Measurements from ENCODE around the gene MRGPRD.

Gene MRGPRD

DNA sequence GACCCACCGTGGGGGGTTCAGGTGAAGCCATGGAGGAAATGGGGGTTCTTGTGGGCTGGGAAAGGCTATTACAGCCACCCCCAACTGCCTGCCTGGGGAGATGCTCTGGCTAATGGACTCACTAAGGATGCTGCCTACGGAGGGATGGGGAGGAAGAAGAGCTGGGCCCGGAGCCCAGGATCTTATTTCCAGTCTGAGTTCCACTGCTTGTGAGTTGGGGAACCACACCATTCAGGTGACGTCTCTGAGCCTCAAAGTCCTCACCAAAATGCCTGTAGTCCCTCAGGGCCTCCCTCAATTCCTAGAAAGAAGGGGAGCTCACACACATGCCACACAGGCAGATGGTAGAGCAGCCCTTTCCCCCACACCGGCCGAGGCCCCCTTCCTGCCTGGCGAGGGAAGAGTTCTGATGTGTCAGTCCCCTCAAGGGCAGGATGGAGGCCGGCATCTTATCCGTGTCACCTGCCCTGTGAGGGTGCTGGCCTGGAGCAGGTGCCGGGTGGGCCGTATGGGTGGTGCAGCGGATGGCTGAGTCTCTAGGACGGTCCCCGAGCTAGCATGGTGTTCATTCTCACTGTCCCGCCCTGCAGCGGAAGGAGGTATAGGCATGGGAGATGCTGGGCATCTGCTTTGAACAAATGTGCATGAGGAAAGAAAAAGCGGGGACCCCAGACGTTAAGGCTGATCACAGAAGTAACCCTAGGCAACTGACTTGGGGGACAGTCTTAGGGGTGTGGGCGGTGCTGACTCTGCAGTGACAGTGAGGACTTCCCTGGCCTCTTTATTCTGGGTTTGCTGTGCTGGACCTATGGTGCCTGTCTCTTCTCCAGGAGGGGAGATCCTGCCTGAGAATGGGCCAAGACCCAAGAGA is 16.6 kb upstream of the MRGPRD start:
- TF ChIP-seq CTCF (IDR thresholded peaks at IDR 0.05; ENCODE audit: low read depth, low read length) (no peak), MYC (IDR thresholded peaks at IDR 0.05; ENCODE audit: low read depth, low read length) (no peak), POLR2A (IDR thresholded peaks at IDR 0.05; ENCODE audit: extremely low read depth, insufficient read length) (no peak), MAX (IDR thresholded peaks at IDR 0.05; ENCODE audit: low read depth, low read length) (no peak)
- DNase-seq (ENCODE audit: low read depth), result no peak

GRCh38 chr11:68996376-68997123 is 15.8 kb upstream of the MRGPRD start:
- TF ChIP-seq MYC (IDR thresholded peaks at IDR 0.05; ENCODE audit: low read depth, low read length) (no peak), MAX (IDR thresholded peaks at IDR 0.05; ENCODE audit: low read depth, low read length) (no peak), CTCF (IDR thresholded peaks at IDR 0.05; ENCODE audit: low read depth, low read length) (no peak), POLR2A (IDR thresholded peaks at IDR 0.05; ENCODE audit: extremely low read depth, insufficient read length) (no peak)
- DNase-seq (ENCODE audit: low read depth), result no peak
- no peak overlapping the region for H3K4me3 ChIP-seq (ENCODE audit: low read depth, low read length)

More for the DNA sequence above, 16.6 kb upstream of the MRGPRD start:
- H3K4me3 ChIP-seq (ENCODE audit: low read depth, low read length), result no peak overlapping the region

DNA sequence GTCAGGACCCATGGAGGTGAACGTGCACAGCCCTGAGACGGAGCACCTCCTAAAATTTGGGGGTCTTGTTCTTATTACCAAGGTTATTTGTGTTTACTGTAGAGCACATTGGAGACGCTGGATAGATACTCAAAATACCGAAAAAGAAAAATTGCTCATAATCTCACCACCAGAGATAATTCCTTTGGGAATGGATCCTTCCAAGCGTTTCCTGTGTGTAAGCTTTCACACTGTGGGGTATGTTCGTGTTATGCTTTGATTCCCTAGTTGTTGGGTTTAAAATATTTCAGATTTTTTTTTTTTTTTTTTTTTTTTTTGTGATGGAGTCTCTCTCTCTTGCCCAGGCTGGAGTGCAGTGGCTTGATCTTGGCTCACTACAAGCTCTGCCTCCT is 14.1 kb upstream of the MRGPRD start:
- DNase-seq (ENCODE audit: low read depth), result no peak
- no peak overlapping the region for H3K4me3 ChIP-seq (ENCODE audit: low read depth, low read length)
- TF ChIP-seq MAX (IDR thresholded peaks at IDR 0.05; ENCODE audit: low read depth, low read length), result no peak
- TF ChIP-seq MYC (IDR thresholded peaks at IDR 0.05; ENCODE audit: low read depth, low read length), result no peak
- no peak for TF ChIP-seq POLR2A (IDR thresholded peaks at IDR 0.05; ENCODE audit: extremely low read depth, insufficient read length)
- no peak for TF ChIP-seq CTCF (IDR thresholded peaks at IDR 0.05; ENCODE audit: low read depth, low read length)

DNA sequence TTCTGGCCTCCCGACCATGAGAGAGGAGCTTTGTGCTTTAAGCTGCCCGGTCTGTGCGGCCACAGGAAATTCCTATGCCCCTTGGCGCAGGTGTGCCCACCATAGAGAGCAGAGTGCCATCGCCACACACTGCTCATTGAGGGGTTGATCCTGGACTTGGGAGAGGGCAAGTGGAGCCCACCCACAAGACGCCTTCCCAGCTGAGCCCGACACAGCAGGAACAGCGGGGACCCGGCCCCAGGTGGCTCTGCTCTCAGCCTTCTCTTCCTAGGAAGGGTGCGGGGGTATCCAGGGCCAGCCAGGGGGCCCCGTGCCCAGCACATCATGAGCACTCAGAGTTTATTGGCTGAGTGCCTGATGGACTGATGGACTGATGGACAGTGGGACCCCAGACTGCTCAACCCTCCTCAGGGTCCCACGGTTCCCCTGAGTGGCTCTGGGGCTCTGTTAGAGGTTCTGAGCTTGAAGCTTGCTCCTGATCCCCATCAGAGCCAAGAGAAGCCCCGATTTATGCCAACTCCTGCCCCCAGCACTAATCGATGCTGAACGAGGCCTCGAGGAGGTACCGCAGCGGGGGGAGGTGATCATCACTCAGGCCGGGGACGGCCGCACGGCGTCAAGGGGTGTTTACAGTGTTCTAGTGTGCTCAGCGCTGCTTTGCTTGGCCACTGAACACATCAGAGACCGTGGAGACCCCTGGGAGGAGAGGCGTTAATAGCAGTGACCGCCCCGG is 13.5 kb upstream of the MRGPRD start:
- TF ChIP-seq CTCF (IDR thresholded peaks at IDR 0.05; ENCODE audit: low read depth, low read length) (no peak), MYC (IDR thresholded peaks at IDR 0.05; ENCODE audit: low read depth, low read length) (no peak), POLR2A (IDR thresholded peaks at IDR 0.05; ENCODE audit: extremely low read depth, insufficient read length) (no peak), MAX (IDR thresholded peaks at IDR 0.05; ENCODE audit: low read depth, low read length) (no peak)
- DNase-seq (ENCODE audit: low read depth), result no peak
- no peak overlapping the region for H3K4me3 ChIP-seq (ENCODE audit: low read depth, low read length)

- no peak overlapping the region for H3K4me3 ChIP-seq (ENCODE audit: low read depth, low read length)
- TF ChIP-seq MYC (IDR thresholded peaks at IDR 0.05; ENCODE audit: low read depth, low read length) (no peak), POLR2A (IDR thresholded peaks at IDR 0.05; ENCODE audit: extremely low read depth, insufficient read length) (no peak), MAX (IDR thresholded peaks at IDR 0.05; ENCODE audit: low read depth, low read length) (no peak), CTCF (IDR thresholded peaks at IDR 0.05; ENCODE audit: low read depth, low read length) (no peak)
- DNase-seq (ENCODE audit: low read depth), result no peak
These were observed 12.8 kb upstream of the MRGPRD start for GRCh38 chr11:68993546-68993945.
